NOMO-1 treated with dmso at 0.1 percent for 144 hours (cell line): Measurements from ENCODE around the gene PAPPA.

ENCODE experiments used
- DNase-seq: peaks from one replicate; lab custom pipeline; 2025; ENCODE audit not compliant: unreplicated experiment; lab: John Stamatoyannopoulos, UW

The PAPPA gene

DNA sequence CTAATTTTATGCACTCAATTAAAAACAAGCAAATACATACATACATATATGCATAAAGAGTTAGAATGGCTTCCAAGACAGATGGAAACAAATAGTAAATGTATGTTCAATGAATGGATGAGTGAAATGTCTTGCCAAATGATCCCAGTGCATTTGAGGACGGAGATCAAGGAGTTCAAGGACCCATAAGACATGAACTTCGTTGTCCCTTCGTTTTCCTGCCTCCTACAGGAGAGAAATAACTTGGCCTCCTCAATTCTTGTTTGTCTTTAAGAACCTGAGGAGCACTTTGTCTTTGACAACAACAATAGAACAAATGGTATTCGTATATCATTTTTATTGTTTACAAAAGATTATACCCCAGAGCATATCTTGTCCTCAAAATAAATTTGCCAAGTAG is 2.4 kb upstream of the PAPPA start:
- no peak for DNase-seq

DNA sequence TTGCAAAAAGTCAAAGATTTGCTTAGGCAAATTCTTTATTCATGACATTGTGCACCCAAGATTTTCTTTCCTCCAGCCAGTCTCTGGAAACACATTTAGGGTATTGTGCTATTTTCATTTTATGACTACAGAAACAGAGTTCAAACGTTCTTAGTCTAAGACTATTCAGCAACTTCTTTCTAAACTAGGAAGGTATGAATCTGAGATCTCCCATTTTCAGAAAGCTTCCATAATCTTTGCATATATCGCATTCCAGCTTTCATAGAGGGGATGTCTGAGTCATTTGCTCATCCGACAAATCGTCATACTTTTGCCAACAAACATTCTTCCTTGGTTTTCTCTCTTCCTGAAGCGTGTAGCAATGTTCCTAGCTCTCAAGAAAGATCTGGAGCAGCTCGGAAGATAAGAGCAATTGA is 1.6 kb upstream of the PAPPA start:
- DNase-seq, result no peak

DNA sequence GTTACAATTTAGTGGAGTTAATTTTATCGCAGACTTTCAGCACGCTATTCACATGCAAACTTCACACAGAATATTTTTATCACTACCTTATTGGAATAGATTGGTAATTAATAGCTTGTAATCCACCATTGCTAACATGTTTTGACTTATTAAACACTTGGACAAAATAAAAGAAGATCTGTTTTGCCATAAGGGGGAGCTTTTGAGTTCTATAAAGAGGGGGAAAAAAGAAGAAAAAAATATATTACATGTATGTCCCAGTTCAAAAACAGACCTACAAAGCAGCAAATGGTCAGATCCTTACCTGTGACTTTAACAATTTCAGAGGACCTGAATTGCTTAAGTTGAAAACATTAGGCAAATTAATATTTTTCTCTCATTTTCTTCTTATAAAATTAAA is 1.2 kb upstream of the PAPPA start:
- DNase-seq, result no peak

DNA sequence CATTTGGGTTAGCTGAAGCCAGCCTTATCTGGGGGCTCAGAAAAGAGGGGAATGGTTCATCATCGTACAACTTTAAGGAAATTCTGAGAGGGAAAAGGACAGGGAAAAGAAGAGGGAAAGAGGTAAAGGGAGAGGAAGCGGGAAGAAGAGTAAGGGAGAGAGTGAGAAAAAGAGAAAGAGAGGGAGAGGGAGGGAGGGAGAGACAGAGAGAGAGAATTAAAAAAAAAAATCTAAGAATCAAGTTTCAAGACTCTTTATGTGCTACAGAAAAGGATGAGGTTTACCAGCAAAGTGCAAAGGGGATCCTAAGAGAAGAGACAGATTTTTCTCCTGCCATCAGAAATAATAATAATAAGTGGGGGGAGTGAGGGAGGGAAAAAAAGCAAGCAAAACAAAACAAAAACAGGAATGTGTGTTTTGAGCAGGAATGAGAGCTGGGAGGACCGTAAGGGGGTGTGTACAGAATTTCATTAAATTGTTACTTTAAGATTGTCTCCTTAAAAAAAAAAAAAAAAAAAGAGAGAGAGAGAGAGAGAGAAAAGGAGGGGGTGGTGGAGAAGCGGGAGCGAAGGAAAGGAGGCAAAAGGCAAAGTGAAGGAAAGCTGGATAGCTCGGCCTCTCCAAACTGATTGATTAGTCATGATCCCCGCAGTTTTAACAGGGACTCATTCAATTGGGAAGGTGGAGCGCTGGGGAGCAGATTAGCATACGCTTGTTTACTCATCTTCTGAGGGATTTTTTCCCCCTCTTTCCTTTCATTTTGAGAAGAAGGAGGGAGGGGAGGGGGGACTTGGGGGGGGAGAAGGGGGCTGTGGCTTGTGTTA is 438 bp upstream of the PAPPA start:
- no peak for DNase-seq

DNA sequence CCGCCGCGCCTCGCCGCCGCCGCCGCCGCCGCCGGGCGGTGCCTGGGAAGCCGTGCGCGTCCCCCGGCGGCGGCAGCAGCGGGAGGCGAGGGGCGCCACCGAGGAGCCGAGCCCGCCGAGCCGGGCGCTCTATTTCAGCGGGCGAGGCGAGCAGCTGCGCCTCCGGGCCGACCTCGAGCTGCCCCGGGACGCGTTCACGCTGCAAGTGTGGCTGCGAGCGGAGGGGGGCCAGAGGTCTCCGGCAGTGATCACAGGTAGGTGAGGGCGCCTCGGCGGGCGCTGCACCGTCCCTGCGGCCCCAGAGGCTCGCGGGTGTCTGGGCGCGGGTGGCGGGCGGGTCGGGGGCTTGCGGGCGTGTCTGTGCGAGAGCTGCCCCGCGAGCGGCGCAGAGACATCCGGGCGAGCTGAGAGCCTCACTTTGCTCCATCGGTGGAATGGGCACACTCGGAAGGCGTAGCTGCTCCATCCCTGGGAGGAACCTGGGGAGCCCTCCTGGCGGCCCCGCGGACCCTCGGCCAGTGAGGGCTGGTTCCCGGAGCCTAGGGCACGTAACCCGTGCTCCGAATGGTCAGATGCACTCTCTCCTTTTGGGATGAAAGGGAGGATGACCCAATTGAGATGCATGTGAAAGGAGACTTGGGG is 864 bp downstream of the PAPPA start:
- DNase-seq, result no peak

DNA sequence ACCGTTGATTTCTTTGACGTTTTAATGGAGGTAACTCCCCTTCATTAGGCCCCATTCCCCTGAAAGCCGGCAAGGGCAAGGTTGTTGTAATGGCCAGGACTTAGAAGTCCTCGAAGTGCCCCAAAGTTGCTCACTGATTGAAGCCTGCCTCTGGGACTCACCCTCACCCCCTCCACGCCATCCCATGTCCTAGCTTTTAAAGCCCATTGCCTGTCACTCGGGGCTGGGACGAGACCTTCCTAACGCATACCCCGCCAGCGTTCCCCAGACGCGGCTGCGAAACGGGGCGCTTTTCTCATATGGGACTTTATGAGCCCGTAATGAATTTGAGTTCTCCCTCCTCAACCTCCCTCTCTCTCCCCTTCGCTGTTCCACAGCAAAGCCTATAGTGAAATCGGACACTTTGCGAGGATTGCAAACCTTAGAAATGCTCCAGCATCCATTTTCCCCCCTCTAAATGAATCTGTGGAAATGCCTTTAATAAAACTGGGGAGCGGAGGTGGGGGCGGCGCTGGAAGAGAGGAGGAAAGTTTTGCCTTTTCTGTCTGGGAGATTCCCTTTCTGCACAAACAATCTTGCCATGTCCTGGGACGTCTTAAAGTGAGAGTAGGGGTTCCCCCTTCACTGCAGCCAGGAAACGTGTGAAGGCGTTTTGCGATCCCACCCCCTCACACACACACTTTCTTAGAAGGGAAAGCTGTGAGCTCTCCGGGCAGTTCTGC is 1.5 kb downstream of the PAPPA start:
- no peak for DNase-seq

DNA sequence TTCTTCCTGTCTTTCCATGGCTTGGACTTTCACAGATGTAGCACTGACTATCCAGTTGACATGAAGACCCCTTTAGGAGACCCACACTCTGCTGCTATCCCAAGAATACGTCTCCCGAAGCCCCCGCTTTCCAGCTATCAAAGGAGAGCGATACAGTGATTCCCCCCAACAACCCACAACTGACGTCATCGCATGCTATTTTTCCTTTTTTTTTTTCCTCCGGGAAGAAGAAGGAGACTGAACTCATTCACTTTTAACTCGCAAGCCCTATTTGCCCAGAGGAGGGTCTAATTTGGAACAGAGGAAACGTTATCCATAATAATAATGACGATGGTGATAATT is 2.1 kb downstream of the PAPPA start:
- no peak for DNase-seq

DNA sequence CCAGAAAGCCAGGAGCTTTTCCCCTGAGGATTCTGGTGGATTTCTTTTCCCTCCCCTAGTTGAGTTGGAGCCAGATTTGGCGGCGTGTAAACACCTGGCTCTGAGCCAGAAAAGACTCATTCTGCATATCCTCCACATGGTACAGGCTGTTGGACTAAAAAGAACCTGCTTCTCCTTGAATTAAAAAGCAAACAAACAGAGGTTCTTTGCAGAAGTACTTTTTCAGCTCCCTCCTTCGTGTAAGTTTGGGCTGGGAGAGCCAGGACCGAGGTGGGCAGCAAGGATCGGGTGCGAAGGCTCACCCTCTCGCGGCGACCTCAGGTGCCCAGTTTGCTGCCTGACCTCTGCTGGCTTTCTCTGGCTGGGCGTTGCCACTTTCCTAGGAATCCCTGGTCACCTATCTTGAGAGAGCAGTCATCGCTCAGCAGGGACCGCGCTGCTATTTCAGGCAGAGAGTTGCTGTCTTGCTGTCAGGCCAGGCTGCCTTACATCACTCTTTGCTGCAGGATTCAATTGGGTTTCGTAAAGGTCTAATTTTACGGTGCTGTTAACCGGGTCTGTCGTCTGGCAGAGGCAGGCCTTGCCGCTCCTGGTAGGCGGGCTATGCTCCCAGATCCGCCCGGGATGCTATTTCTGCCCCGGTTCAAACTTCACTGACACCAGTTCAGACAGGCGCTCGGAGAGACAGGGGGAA is 3.2 kb downstream of the PAPPA start:
- no peak for DNase-seq

DNA sequence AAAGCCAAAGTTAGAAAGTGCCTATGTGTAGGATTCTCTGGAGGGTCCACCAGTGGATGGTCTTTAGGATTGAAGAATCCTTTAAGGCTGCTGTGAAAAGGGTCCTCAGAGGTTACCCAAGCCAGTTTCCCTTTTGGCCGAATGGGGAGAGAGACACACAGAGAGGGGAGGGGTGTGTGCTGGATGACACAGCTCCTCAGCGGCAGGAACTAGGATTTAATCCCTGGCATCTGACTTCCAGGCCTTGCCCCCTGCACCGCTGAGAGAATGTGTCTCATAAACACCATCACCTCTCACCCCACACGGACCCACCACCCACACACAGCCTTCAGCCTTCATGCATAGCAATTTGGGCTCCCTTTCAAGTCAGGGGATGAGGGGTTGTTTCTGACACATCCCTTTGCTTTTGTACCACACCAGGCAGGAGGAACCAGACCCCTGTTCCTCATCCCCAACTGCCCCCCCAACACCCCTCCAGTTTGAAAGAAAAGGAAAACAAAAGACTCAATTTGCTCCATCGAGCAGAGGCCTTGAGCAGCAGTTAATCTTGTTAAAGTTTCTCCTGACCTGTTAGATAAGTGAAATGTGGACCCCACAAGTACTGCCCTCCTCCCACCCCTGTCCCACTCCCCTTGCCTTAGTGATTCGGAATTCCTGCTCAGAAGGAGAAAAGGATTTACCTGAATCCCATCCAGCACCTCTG is 4.0 kb downstream of the PAPPA start:
- DNase-seq, result no peak

DNA sequence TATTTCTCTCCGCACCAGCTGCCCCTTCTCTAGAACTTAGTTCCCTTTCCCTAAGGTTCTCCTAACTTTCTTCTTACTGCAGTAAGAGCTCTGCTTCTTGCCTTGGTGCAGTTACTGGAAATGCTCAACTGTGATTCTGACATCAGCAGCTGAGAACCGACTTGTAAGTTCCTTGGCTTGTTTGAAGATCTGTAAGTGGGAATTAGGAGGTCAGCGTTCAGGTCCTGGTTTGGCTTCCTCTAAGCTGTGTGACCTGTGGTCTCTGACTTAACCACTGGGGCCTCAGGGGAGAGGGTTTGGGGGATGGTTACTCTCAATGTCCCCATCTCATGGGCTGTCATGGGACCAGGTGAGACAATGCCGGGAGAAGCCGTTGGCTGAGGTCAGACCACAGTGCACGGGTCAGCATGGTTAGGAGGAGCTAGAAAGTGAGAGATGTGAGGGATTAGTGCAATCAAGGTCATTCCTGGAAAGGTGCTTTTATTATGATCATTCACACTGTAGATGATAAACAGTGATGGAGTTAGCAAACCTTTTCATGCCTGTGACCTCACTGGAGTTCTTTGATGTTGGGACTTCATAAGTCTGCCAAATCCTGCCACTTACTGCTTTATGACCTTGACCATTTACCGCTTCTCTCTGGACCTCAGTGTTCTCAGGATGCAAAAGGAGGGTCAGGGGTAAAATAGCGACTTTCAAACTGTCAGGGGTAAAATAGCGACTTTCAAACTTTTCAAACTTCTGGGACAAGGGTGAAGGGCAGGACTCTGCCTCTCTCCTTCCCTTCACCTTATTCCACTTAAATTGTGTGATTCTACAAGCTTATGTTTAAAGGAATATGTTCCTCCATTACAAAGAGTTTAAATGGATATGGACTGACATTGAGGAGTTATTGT is 7.3 kb downstream of the PAPPA start:
- DNase-seq, result no peak

DNA sequence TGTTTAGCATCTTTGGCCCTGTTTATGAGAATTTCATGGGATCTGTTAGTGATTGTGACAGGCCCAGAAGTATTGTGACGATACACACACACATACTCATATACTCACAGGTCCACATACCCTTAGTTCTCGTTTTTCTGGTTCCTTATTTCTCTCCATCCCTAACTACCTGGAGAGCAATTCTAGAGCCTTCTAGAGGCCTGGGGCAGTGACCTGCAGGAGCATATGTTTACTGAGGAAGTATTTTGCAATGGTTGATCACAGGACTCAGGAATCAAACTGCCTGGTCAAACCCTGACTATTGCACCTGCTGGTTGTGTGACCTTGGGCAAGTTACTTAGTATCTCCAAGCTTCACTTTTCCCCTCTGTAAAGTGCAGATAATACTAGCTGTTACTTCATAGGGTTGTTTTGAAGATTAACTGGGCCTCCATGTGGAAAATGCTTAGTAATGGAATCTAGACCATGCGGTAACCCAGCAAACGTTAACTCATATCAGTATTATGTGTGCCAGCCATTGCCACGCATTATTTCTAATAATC is 8.7 kb downstream of the PAPPA start:
- DNase-seq, result no peak

DNA sequence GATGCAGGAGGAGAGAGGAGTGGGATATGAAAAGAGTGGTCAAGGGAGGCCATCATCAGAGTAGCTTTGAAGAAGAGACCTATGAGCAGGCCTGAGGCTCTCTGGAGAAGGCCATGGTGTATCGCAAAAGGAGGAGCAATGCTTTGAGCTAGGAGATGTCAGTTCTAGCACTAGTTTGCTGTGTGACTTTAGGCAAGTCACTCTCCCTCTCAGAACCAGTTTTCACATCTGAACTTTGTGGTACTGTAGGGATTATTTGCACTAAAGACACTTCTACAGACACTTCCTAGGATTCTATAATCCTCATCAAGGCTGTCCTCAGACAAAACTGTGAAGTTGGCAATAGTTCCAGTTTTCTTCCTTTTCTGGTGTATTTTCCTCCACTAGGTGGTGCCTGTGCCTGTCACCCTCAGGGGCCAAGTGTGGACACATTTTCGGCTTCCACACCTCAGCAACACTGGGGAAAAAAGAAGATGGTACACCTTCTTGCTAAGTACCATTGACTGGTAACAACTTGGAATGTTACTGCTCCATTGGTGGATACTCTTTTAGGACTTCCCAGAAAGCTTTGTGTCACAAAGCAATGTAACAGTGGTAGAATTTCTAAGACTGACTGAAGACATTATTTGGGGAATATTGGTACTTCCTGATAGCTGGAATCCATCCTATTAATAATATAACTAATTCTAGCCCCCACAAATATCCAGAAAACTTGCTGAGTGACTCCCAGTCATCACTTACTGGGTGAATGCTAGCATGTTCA is 9.9 kb downstream of the PAPPA start:
- no peak for DNase-seq

DNA sequence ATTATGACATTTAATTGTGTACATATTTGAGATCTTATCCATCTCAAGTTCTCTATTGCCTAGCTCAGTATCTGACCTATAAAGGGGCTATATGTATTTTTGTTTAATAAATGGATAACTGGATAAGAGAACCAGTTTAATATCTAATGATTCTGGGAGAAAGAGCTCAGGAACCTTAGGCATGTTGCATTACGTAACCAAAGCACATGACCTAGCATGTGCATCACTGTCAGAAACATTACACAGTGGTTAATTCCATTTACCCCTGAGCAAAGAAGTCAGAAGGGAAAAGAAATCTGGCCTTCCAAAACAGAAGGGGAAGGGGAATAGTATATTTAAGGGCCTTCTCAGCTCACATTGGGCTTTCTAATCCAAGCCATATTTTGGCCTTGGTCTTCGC is 12.3 kb downstream of the PAPPA start:
- DNase-seq, result no peak

DNA sequence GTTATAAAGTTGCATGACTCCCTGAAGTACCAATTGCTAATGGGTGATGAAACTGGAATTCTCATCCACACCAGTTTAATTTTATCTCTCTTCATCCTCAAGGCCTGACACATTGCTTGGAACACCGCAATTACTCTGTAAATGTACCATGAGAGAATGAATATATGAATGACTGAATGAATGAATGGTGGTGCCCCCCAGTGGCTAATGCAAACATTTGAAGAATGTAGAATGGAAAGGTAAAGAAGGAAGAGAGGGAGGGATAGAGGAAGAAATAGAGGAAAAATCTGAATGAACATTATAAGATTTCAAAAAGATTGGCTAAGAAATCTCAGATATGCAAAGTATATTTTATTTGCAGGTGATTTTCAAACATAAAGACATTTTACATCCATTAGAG is 13.1 kb downstream of the PAPPA start:
- no peak for DNase-seq

DNA sequence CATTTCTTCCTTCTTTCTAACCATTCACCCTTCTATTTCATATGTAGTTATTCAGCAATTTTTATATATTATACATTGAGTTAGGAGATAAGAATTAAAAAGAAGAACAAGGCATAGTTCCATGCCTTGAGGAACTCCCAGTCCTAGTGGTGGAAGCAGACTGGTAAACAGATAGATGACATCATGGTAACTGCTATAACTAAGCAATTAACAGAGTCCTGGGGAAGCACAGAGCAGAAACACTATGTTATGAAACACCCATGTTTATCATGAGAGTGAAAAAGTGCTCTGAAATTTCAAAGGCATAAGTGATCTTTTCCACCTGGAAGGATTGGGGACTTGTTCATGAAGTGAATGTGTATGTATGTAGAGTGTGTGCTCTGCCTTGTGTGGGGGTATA is 14.6 kb downstream of the PAPPA start:
- no peak for DNase-seq

DNA sequence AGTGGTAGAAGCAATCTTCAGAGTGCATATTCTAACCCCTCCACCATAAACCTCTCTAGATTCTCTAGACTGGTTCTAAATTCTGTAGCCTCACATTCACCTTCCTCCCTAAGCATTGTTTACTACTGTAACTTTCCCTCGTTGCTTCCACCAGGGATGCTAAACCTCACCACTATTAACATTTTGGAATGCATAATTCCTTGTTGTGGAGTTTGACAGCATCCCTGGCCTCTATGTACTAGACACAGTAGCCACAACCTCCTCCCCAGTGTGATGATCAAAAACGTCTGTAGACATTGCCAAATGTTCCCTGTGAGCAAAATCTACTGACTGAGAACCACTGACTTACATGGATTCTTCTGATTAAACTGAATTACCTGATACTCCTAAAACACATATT is 18.6 kb downstream of the PAPPA start:
- no peak for DNase-seq

DNA sequence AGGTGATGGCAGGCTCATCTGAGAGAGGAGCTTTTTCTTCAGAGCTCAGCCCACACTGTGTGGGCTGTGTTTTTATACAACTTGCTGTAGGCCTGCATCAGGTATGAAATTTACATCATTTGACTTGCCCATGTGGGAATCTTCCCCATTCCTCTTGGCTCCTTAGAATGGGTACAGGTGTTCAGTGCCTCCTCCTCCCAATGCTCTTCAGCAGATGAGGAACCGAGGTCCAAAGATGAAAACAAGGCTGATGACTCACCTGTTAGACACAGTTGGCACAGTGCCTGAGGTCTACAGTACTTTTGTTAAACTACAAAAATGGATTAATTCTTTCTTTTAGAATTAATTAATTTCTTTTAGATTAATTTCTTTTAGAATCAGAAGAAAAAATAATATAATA is 20.8 kb downstream of the PAPPA start:
- DNase-seq, result no peak

DNA sequence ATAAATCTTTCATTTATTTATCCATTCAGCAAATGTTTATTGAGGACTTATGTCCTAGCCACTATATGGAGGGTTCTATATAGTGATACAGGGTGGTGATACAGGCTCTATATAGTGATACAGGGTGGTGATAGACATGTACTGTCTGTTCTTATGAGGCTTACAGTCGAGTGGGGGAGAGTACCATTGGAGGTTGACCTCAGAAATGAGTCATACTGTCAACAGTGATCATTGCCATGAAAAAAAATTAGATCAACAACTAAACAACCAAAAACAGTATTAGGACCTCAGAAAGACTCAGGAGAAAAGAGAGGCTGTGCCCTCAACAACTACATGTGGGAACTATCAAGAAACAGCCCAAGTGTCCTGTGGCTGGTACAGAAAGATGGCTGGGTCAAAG is 22.0 kb downstream of the PAPPA start:
- DNase-seq, result no peak
